Small intestine (tissue), 7 donors: ENCODE measurements around the gene FXYD5. TPM values are rescaled to one million over a fixed set of nuclear protein-coding genes. Genes with fewer than 3 reads are reported as not detected.

Source experiments
- DNase-seq, 2 donors: peaks; one replicate each; pipeline versions ENCODE4 v3.0.0 to v3.0.0-alpha.2; 2013
- FAIRE-seq: peaks from 2 replicates; lab custom pipeline; 2012; peaks lifted over from hg19 to GRCh38; lab: Jason Lieb, UNC
- H3K27ac ChIP-seq, 3 donors: one replicate each; pipeline ENCODE4 v1.5.1; 2013; ENCODE audit warnings: low read length in 2 of 3, mild to moderate bottlenecking in 2 of 3, control low read depth in 1 of 3, inconsistent platforms in 1 of 3, low read depth in 1 of 3, moderate library complexity in 1 of 3
- H3K27me3 ChIP-seq, 3 donors: one replicate each; pipeline ENCODE4 v1.6.1; 2013; ENCODE audit warnings: low read length in 3 of 3, inconsistent platforms in 1 of 3; ENCODE audit not compliant: control insufficient read depth in 3 of 3, insufficient read depth in 3 of 3
- H3K36me3 ChIP-seq, 3 donors: one replicate each; pipeline ENCODE4 v1.6.1; 2013; ENCODE audit warnings: low read length in 3 of 3, inconsistent platforms in 1 of 3, low read depth in 1 of 3, mild to moderate bottlenecking in 1 of 3, moderate library complexity in 1 of 3; ENCODE audit not compliant: control insufficient read depth in 3 of 3, insufficient read depth in 2 of 3
- H3K4me1 ChIP-seq, 3 donors: one replicate each; pipeline ENCODE4 v1.6.1; 2013; ENCODE audit warnings: low read length in 2 of 3, inconsistent platforms in 1 of 3, low read depth in 1 of 3, mild to moderate bottlenecking in 1 of 3, moderate library complexity in 1 of 3; ENCODE audit not compliant: control insufficient read depth in 3 of 3, insufficient read depth in 2 of 3
- H3K4me3 ChIP-seq, 3 donors: one replicate each; pipeline ENCODE4 v1.5.1; 2013; ENCODE audit warnings: low read length in 3 of 3, control low read depth in 1 of 3, inconsistent platforms in 1 of 3, low read depth in 1 of 3, mild to moderate bottlenecking in 1 of 3, moderate library complexity in 1 of 3
- H3K9me3 ChIP-seq, 2 donors: one replicate each; pipeline ENCODE4 v1.6.1; 2013; ENCODE audit warnings: low read depth in 1 of 2, low read length in 1 of 2; ENCODE audit not compliant: control insufficient read depth in 2 of 2, insufficient read depth in 1 of 2
- WGBS, 3 donors: extraction: QIAGEN DNeasy Blood & Tissue Kit; methylation state at CpG; one replicate each; pipeline ENCODE4 v1.1.7; 2013; 5-methylcytosine and 5-hydroxymethylcytosine counted together
- polyA plus RNA-seq, 4 donors: library from polyadenylated mRNA; stranded (reverse) in 3 of 4; unstranded in 1 of 4; fragments of 200-250 nt in 3 of 4; fragments of 120-200 nt in 1 of 4; gene quantifications; one replicate each; pipeline versions ENCODE4 v1.2.1 to v1.2.3, GENCODE V29; 2013
- donor health status: healthy with polysubstance abuse.
- donor health status: control.
- donor health status: control.
- donor health status: Bipolar disorder and iron deficiency.
- donor health status: healthy.

Gene FXYD5
- polyA plus RNA-seq, 4 donors: 3.4 to 60.5 (median 30.2) TPM

DNA sequence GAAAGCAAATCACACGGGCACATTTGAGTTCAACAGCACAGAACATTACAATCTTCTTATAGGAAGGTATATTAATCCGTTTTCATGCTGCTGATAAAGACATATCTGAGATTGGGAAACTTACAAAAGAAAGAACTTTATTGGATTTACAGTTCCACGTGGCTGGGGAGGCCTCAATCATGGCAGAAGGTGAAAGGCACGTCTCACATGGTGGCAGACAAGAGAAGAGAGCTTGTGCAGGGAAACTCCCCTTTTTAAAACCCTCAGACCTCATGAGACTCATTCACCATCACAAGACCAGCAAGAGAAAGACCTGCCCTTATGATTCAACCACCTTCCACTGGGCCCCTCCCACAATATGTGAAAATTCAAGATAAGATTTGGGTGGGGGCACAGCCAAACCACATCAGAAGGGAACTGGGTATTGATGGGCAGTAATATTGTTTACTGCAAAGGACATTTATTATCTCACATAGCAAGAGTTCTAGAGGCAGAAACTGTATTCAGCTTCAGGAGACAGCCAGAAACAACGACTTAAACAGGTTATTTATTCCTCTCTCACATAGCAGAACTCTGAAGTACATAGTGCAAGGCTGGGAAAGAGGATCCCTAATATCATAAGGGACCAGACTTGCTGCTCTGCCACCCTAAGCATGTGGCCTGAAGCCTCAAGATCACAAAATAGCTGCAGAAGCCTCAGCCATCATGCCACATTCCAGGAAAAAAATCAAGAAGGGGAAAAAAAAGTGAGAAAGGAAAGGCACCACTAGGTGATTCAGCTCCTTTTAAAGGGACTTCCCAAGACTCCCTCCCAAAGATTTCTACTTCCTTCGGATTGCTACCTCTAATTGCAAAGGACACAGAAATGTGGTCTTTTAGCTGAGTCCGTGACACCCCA lies 23.1 kb downstream of the FXYD5 start:
- no peak overlapping the region for H3K4me3 ChIP-seq
- H3K27ac ChIP-seq: no peak overlapping the region
- H3K4me1 ChIP-seq: peaks cover 0 to 2% (median 0%) of the 10 kb centered on the region in 3 donors
- FAIRE-seq (no peak), DNase-seq (no peak)
- WGBS, 3 donors: 66 to 79% (median 73%) methylated on average over 7 of the region's 7 CpGs
- H3K27me3 ChIP-seq: peaks cover 0 to 2% (median 0%) of the 10 kb centered on the region in 3 donors
- H3K36me3 ChIP-seq: no peaks in the 10 kb centered on the region
- peaks cover 0 to 4% of the 10 kb centered on the region in 2 donors for H3K9me3 ChIP-seq

DNA sequence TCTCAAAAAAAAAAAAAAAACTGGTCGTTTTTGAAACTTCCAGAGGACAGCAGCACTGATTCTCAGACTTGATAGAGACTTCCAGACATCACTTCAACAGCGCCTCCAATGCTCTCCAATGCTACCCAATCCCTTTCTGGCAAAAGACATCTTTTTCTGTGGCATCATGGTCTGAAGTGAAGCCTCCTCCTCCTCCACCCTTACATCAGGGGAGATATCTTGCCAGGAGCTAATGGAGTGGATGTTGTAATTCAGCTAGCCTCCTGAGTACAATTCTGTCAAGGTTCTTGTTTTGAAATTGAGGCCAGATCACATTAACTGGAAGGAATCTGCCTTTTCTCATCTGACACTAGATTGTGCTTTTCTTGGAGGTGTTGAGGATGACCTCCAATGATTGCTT lies 24.2 kb downstream of the FXYD5 start:
- peaks cover 0 to 2% (median 0%) of the 10 kb centered on the region in 3 donors for H3K27me3 ChIP-seq
- no peak overlapping the region for H3K4me3 ChIP-seq
- 52 to 67% (median 60%) methylated on average over 2 of the region's 2 CpGs for WGBS, 3 donors
- FAIRE-seq (no peak), DNase-seq (no peak)
- peaks cover 0 to 4% of the 10 kb centered on the region in 2 donors for H3K9me3 ChIP-seq
- H3K36me3 ChIP-seq: no peaks in the 10 kb centered on the region
- no peak overlapping the region for H3K27ac ChIP-seq
- peaks cover 0 to 2% (median 0%) of the 10 kb centered on the region in 3 donors for H3K4me1 ChIP-seq

DNA sequence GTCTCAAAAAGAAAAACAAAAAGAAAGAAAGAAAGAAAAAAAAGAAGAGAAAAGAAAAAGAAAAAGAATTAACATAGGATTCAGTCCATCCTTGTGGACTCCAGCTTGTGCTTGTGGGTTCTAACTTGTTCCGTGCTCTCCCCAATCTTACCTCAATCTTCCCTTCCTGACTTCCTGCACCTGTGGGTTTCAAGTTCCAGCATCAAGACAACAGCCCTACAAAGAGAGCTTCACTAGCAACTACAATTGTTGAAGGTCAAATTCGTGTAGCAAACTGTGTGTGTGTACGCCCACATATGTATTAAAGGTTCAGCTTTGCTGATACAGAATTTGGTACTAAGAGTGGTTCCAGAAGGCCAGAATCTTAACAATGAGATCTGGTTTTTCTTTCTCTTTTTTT lies 25.3 kb downstream of the FXYD5 start:
- Histone ChIP-seq H3K27me3 (peaks cover 0 to 2% (median 0%) of the 10 kb centered on the region in 3 donors), H3K4me1 (peaks cover 0 to 2% (median 0%) of the 10 kb centered on the region in 3 donors), H3K9me3 (peaks cover 0 to 4% of the 10 kb centered on the region in 2 donors), H3K27ac (no peak overlapping the region), H3K4me3 (no peak overlapping the region), H3K36me3 (no peaks in the 10 kb centered on the region)
- 72 to 75% (median 75%) methylated on average over 3 of the region's 3 CpGs for WGBS, 3 donors
- FAIRE-seq (no peak), DNase-seq (no peak)

DNA sequence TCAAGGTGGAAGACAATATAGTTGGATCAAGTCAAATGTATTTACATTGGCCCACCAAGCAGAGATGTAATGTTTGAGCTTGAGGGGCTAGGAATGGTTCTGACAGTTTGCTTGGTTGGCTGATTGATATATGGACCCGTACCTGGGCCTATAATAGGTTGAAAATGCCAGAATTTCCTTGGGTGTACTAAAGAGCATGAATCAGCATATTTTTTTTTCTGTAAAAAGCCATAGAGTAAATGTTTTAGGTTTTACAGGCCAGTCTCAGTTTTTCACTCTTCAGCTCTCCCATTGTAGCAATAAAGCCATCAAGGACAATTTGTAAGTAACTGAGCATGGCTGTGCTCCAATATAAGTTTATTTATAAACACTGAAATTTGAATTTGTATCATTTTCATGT lies 26.9 kb downstream of the FXYD5 start:
- 78 to 94% (median 83%) methylated on average over 1 of the region's 1 CpG for WGBS, 3 donors

DNA sequence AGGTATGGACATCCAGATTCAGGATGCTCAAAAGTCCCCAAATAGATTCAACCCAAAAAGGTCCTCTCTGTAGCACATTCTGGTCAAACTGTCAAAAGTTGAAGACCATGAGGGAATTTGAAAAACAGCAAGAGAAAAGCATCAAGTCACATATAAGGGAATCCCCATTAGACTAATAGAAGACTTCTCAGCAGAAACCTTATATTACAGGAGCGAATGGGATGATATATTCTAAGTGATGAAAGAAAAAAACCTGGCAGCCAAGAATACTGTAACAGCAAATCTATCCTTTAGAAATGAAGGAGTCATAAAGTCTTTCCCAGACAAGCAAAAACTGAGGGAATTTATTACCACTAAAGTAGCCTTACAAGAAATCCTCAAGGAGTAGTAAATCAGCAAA lies 29.7 kb downstream of the FXYD5 start:
- 89 to 93% (median 90%) methylated on average over 1 of the region's 1 CpG for WGBS, 3 donors
- peaks cover 0 to 4% of the 10 kb centered on the region in 2 donors for H3K9me3 ChIP-seq
- H3K4me3 ChIP-seq: no peak overlapping the region
- H3K4me1 ChIP-seq: no peaks in the 10 kb centered on the region
- FAIRE-seq (no peak), DNase-seq (no peak)
- no peaks in the 10 kb centered on the region for H3K36me3 ChIP-seq
- H3K27me3 ChIP-seq: peaks cover 0 to 2% (median 0%) of the 10 kb centered on the region in 3 donors
- no peak overlapping the region for H3K27ac ChIP-seq

More for the DNA sequence above, 26.9 kb downstream of the FXYD5 start:
- DNase-seq: no peak
- H3K9me3 ChIP-seq: peaks cover 0 to 4% of the 10 kb centered on the region in 2 donors
- H3K4me1 ChIP-seq: no peaks in the 10 kb centered on the region
- H3K27me3 ChIP-seq: peaks cover 0 to 2% (median 0%) of the 10 kb centered on the region in 3 donors
- H3K36me3 ChIP-seq: no peaks in the 10 kb centered on the region
- H3K4me3 ChIP-seq: no peak overlapping the region
- no peak for FAIRE-seq
- no peak overlapping the region for H3K27ac ChIP-seq

DNA sequence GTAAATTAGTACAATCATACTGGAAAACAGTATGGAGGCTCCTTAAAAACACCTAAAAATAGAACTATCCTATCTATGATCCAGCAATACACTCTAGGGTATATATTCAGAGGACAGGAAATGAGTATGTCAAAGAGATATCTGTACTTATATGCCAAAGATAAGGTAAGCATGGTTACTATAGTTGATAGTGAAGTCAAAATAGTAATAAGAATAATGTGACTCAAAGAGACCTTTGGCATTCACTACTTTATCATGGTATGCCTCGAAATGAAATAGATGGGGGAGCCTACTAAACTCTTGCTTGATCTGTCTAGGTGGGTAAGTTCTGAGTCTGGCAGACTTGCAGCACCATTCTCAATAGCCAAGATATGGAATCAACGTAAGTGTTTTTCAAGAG lies 30.3 kb downstream of the FXYD5 start:
- no peak for FAIRE-seq
- Histone ChIP-seq H3K4me3 (no peak overlapping the region), H3K27me3 (peaks cover 0 to 2% (median 0%) of the 10 kb centered on the region in 3 donors), H3K4me1 (no peaks in the 10 kb centered on the region), H3K36me3 (no peaks in the 10 kb centered on the region), H3K9me3 (peaks cover 0 to 4% of the 10 kb centered on the region in 2 donors), H3K27ac (no peak overlapping the region)
- WGBS, 3 donors: 58 to 78% (median 62%) methylated on average over 2 of the region's 2 CpGs
- no peak for DNase-seq

DNA sequence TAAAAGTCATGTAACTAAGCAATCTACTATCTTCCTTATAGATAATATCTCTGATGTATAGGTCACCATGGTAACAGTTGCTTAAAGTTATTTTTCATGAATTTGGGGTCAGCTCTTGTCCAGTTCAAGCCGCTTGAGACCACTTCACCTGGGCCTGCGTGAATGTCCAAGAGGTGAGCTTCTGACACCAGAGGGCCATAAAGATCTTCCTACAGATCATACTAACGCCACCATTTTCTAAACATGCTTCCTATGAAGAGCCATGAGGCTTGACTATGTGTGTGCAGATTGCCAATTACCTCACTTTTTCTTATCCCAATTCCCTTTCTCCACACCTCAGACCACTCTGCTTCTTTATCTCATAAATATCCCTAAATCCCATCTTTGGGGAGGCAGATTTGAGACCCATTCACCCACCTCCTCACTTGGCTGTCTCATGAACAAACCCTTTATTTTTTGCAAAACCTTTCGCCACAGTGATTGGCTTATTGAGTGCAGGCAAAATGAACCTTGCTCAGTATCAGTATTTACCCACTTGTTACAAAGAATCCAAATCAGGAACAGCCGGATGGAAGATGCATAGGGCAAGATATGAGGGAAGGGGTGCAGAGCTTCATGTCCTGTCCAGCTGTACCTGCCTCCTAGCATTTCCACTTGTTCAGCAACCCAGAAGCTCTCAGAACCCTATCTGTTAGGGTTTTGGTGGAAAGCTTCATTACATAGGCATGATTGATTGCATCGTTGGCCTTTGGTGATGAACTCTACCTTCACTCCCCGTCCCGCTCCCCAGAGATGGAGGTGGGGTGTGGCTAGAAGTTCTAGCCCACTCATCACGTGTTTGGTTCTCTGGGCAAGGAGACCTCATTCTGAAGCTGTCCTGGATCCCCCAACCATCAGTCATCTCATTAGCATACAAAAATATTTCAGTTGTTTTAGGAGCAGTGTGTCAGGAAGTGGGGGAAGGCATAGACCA lies 39.8 kb downstream of the FXYD5 start:
- Histone ChIP-seq H3K9me3 (no peaks in the 10 kb centered on the region), H3K27ac (no peak overlapping the region), H3K36me3 (no peaks in the 10 kb centered on the region), H3K4me3 (no peak overlapping the region), H3K4me1 (peaks cover 0 to 6% (median 0%) of the 10 kb centered on the region in 3 donors), H3K27me3 (no peaks in the 10 kb centered on the region)
- DNase-seq (no peak), FAIRE-seq (no peak)
- whole genome bisulfite sequencing, 3 donors: 71 to 74% (median 74%) methylated on average over 9 of the region's 9 CpGs

DNA sequence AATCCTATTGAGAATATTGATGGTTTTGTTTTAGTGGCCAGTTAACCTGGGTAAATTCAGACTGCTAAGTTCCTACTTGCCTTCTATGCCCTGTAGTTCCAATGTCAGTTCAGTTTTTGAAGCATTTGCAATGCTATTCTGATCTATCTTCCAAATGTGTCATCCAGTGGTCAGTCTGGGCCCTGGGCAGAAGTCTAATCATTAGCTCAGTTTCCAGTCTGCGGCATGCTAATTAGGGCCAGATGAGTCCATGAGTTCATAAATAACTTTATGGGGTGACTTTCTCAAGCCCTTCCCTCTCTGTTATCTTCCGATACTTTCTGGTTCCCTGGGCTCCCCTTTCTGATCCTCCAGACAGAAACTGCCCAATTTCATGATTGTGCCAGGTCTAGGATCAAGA lies 41.3 kb downstream of the FXYD5 start:
- H3K36me3 ChIP-seq: no peaks in the 10 kb centered on the region
- FAIRE-seq (no peak), DNase-seq (peak in 1 of 2 donors; percentile 69)
- H3K4me3 ChIP-seq: no peak overlapping the region
- peak overlapping the region in 1 of 3 donors; percentile 51 for H3K27ac ChIP-seq
- H3K4me1 ChIP-seq: peaks cover 0 to 6% (median 0%) of the 10 kb centered on the region in 3 donors
- H3K9me3 ChIP-seq: no peaks in the 10 kb centered on the region
- H3K27me3 ChIP-seq: no peaks in the 10 kb centered on the region
- WGBS, 3 donors: 16 to 50% (median 33%) methylated on average over 2 of the region's 2 CpGs
